Measurements from ENCODE around the gene CHRM4.

GRCh38 chr11:46376258-46377050 is 15.1 kb downstream of the CHRM4 start:
- TF ChIP-seq CTCF (conservative IDR thresholded peaks at IDR 0.05; ENCODE audit: low read length) (no peak), EZH2phosphoT487 (IDR thresholded peaks at IDR 0.05; ENCODE audit: borderline replicate concordance) (no peak)
